Tibial nerve (tissue), 4 donors: Measurements from ENCODE around the gene CHKA.

Source experiments
- EP300 ChIP-seq, 2 donors: sonication (generic); formaldehyde crosslinking; IDR thresholded peaks; one replicate each; pipeline ENCODE4 v1.6.1; 2017; ENCODE audit warnings: antibody characterized with exemption in 2 of 2, mild to moderate bottlenecking in 1 of 2
- POLR2A ChIP-seq, 2 donors: fragments of 450-650 bp; IDR thresholded peaks; one replicate each; pipeline ENCODE4 v1.6.1; 2017; ENCODE audit warnings: antibody characterized with exemption in 2 of 2, mild to moderate bottlenecking in 2 of 2, moderate library complexity in 2 of 2
- TF ChIP-seq, protein P1 (sequence below), 5 experiments: fragments of 200-600 bp in 3 of 5; fragments of 450-650 bp in 2 of 5; sonication (generic) in 3 of 5; IDR thresholded peaks; one replicate each; pipeline ENCODE4 v1.5.1; 2016 to 2019; ENCODE audit warnings: antibody characterized with exemption in 5 of 5, mild to moderate bottlenecking in 3 of 5, moderate library complexity in 2 of 5

GRCh38 chr11:68049509-68050370, 71.4 kb downstream of the CHKA start:
- TF ChIP-seq POLR2A (IDR thresholded peaks at IDR 0.05) (no peak), EP300 (IDR thresholded peaks at IDR 0.05) (no peak)
- TF ChIP-seq, protein P1, sequence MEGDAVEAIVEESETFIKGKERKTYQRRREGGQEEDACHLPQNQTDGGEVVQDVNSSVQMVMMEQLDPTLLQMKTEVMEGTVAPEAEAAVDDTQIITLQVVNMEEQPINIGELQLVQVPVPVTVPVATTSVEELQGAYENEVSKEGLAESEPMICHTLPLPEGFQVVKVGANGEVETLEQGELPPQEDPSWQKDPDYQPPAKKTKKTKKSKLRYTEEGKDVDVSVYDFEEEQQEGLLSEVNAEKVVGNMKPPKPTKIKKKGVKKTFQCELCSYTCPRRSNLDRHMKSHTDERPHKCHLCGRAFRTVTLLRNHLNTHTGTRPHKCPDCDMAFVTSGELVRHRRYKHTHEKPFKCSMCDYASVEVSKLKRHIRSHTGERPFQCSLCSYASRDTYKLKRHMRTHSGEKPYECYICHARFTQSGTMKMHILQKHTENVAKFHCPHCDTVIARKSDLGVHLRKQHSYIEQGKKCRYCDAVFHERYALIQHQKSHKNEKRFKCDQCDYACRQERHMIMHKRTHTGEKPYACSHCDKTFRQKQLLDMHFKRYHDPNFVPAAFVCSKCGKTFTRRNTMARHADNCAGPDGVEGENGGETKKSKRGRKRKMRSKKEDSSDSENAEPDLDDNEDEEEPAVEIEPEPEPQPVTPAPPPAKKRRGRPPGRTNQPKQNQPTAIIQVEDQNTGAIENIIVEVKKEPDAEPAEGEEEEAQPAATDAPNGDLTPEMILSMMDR (IDR thresholded peaks at IDR 0.05), result no peak
